GM19238 (cell line): Measurements from ENCODE around the gene SYTL3.
A peak's percentile ranks its signal among the peaks of the same experiment; 100 is the strongest.
"Not testable (repeated sequence)": the region's sequence is repeated elsewhere in the genome, so short reads cannot be mapped to it uniquely, and the experiment has no call there.

Source experiments
- DNase-seq: peaks from one replicate; pipeline ENCODE4 v3.0.0; 2011; ENCODE audit warnings: low spot score; ENCODE audit not compliant: insufficient read length

Gene SYTL3

GRCh38 chr6:158662954-158663624, 13.2 kb downstream of the SYTL3 start:
- DNase-seq = no peak

GRCh38 chr6:158663625-158664165, 13.8 kb downstream of the SYTL3 start:
- no peak for DNase-seq

- DNase-seq = no peak
These were observed 15.5 kb downstream of the SYTL3 start for GRCh38 chr6:158665332-158665731.

GRCh38 chr6:158666628-158667359, 16.9 kb downstream of the SYTL3 start:
- no peak for DNase-seq

GRCh38 chr6:158667360-158667981, 17.6 kb downstream of the SYTL3 start:
- DNase-seq = no peak

GRCh38 chr6:158668707-158669103, 18.9 kb downstream of the SYTL3 start:
- DNase-seq = no peak

GRCh38 chr6:158669145-158670035, 19.5 kb downstream of the SYTL3 start:
- DNase-seq = no peak

DNA sequence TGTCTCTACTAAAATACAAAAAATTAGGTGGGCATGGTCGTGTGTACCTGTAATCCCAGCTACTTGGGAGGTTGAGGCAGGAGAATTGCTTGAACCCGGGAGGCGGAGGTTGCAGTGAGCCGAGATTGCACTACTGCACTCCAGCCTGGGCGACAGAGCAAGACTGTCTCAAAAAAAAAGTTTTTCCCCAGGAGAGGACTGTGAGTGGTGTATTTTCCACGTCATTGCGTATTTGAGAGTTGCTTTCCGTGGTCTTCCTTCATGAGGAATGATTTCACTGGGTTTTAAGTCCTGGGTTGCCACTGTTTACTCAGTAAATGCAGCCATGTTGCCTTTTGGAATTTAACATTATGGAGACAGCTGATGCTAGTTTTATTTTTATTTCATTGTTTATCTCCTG, 22.3 kb downstream of the SYTL3 start:
- DNase-seq = not testable (repeated sequence)

- no peak for DNase-seq
These were observed 22.9 kb downstream of the SYTL3 start for GRCh38 chr6:158672726-158673125.

DNA sequence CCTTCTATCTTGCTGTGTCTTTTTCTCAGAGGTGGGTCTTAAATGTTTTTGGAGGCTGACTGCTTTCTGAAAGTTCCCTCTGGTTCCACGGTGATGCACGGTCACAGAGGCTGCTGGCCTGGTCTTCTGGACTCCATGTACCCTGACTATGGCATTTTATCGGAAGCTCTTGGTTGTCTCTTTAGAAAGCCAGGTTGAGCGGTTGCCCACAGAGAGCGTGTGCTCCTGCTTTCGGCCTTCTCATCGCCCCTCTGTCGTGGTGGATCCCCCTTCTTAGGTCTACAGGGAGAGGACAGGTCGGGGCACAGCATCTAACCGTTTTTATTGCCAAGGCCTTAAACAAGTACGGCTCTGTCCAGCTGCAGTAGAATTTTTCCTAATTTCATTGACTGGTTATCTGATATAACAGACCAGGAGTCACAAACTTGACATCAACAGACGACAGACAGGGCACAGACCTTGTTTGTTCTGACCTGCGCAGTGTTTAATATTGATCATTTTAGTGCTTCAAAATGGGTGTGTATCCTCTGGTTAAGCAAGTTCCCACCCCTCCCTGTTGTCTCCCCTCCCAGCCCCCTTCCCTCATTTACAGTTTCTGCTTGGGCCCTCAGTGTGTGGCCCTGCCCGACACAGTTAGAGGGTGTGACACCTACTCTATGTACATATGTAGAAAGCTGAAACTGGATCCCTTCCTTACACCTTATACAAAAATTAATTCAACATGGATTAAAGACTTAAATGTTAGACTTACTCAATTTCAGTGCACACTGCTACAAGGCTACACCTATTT, 24.7 kb downstream of the SYTL3 start:
- no peak for DNase-seq

DNA sequence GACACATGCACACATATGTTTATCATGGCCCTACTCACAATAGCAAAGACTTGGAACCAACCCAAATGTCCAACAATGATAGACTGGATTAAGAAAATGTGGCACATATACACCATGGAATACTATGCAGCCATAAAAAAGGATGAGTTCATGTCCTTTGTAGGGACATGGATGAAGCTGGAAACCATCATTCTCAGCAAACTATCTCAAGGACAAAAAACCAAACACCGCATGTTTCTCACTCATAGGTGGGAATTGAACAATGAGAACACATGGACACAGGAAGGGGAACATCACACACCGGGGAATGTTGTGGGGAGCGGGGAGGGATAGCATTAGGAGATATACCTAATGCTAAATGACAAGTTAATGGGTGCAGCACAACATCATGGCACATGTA, 27.2 kb downstream of the SYTL3 start:
- DNase-seq = not testable (repeated sequence)

- no peak for DNase-seq
These were observed 28.2 kb downstream of the SYTL3 start for GRCh38 chr6:158677906-158678578.

DNA sequence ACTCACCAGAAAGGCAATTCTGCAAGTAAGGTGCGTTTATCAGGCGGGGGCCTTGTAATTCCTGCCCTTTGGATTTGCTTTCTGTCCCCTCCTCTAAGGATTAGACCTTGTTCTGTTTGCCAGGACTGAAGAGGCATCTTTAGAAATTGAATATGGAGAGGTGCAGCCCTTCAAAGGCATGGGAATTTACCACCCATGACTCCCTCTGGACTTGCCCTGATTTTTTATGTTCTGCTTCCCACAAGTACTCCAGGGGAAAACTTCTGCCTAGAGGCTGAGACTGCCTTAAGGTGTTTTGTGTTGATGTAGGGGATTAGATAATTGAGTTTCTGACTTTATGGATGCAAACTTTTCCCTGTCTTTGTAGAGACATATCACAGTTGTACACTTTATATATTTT, 30.2 kb downstream of the SYTL3 start:
- no peak for DNase-seq

DNA sequence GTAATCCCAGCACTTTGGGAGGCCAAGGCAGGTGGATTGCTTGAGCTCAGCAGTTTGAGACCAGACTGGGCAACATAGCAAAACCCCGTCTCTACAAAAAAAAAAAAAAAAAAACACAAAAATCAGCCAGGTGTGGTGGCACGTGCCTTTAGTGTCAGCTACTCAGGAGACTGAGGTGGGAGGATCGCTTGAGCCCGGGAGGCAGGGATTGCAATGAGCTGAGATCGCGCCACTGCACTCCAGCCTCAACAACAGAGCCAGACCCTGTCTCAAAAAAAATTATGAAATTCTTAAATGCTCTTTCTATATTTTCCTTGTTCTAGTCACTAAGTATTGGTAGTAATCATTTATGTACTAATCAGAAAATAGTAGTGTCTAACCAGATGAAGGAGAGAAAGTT, 30.6 kb downstream of the SYTL3 start:
- no peak for DNase-seq

GRCh38 chr6:158684311-158684710, 34.5 kb downstream of the SYTL3 start:
- no peak for DNase-seq

- DNase-seq = no peak
These were observed 35.0 kb downstream of the SYTL3 start for GRCh38 chr6:158684745-158685324.

DNA sequence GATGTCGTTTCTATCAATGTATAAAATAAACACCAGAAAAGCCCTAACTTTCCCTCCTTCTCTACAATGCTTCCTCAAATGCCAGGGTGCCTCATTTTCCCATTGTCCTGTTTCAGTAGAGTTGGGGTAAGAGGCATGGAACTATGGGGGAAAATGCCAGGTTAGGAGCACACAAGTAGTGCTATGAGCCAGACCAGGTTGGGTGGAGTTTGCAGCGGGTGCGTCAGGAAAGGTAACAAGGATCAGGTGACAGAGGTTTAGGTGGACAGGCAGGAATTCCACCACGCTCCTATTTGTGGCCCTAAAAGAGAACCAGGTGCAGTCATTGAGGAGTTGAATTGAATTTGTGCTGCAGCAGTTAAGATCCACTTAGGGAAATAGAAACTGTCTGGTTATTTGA, 36.5 kb downstream of the SYTL3 start:
- no peak for DNase-seq

GRCh38 chr6:158686791-158687381, 37.0 kb downstream of the SYTL3 start:
- peak; percentile 33 for DNase-seq

GRCh38 chr6:158687506-158687905, 37.7 kb downstream of the SYTL3 start:
- no peak for DNase-seq
